SK-N-SH treated with all-trans-retinoic acid at 6 μM for 48 hours (cell line): ENCODE results near the gene CFAP251.

Experiments used
- ATAC-seq: fragments of 200-7000 bp; cut with Tn5 transposase; 3 replicates; pipeline ENCODE4 v1.9.1; 2020; ENCODE audit warnings: mild to moderate bottlenecking, moderate library complexity
- ARNTL ChIP-seq: fragments of 450-650 bp; formaldehyde crosslinking; IDR thresholded peaks from 2 replicates; pipeline ENCODE4 v1.5.0; 2020; ENCODE audit warnings: low read depth, mild to moderate bottlenecking, moderate library complexity, borderline replicate concordance
- BACH2 ChIP-seq: fragments of 250-450 bp; sonication (Bioruptor Pico); IDR thresholded peaks from 2 replicates; pipeline ENCODE4 v1.9.0; 2021; ENCODE audit warnings: mild to moderate bottlenecking, borderline replicate concordance
- CREB5 ChIP-seq: fragments of 250-450 bp; sonication (Bioruptor Pico); IDR thresholded peaks from 2 replicates; pipeline ENCODE4 v1.5.1; 2020; ENCODE audit warnings: low read depth, mild to moderate bottlenecking, moderate library complexity
- CSDC2 ChIP-seq: fragments of 250-450 bp; sonication (Bioruptor Pico); IDR thresholded peaks from 2 replicates; pipeline ENCODE4 v1.5.0; 2020; ENCODE audit warnings: mild to moderate bottlenecking, moderate library complexity
- CSRNP3 ChIP-seq: fragments of 250-450 bp; sonication (Bioruptor Pico); IDR thresholded peaks from 2 replicates; pipeline ENCODE4 v1.5.1; 2021; ENCODE audit warnings: mild to moderate bottlenecking, moderate library complexity
- ESRRG ChIP-seq: fragments of 250-450 bp; sonication (Bioruptor Pico); IDR thresholded peaks from 2 replicates; pipeline ENCODE4 v1.6.1; 2021; ENCODE audit warnings: mild to moderate bottlenecking
- GLIS3 ChIP-seq: fragments of 250-450 bp; sonication (Bioruptor Pico); IDR thresholded peaks from 2 replicates; pipeline ENCODE4 v1.5.0; 2020; ENCODE audit warnings: mild to moderate bottlenecking, moderate library complexity
- ISL1 ChIP-seq: fragments of 250-450 bp; sonication (Bioruptor Pico); IDR thresholded peaks from 2 replicates; pipeline ENCODE4 v2.1.2; 2022; ENCODE audit warnings: mild to moderate bottlenecking, moderate library complexity
- OSR1 ChIP-seq: fragments of 250-450 bp; sonication (Bioruptor Pico); IDR thresholded peaks from 2 replicates; pipeline ENCODE4 v1.8.0; 2022; ENCODE audit warnings: moderate library complexity, mild to moderate bottlenecking, inconsistent platforms
- PATZ1 ChIP-seq: fragments of 250-450 bp; sonication (Bioruptor Pico); IDR thresholded peaks from 2 replicates; pipeline ENCODE4 v1.8.0; 2020; ENCODE audit warnings: mild to moderate bottlenecking, moderate library complexity, borderline replicate concordance
- POU6F1 ChIP-seq: fragments of 250-450 bp; sonication (Bioruptor Pico); IDR thresholded peaks from 2 replicates; pipeline ENCODE4 v1.8.0; 2021; ENCODE audit warnings: low read depth, mild to moderate bottlenecking, moderate library complexity, borderline replicate concordance
- PPARA ChIP-seq: fragments of 250-450 bp; sonication (Bioruptor Pico); IDR thresholded peaks from 2 replicates; pipeline ENCODE4 v1.5.0; 2020; ENCODE audit warnings: mild to moderate bottlenecking, borderline replicate concordance
- RARB ChIP-seq: fragments of 250-450 bp; sonication (Bioruptor Pico); IDR thresholded peaks from 2 replicates; pipeline ENCODE4 v1.8.0; 2021; ENCODE audit warnings: mild to moderate bottlenecking, moderate library complexity
- TOX ChIP-seq: fragments of 250-450 bp; sonication (Bioruptor Pico); IDR thresholded peaks from 2 replicates; pipeline ENCODE4 v1.8.0; 2021; ENCODE audit warnings: mild to moderate bottlenecking, moderate library complexity, borderline replicate concordance
- TSHZ2 ChIP-seq: fragments of 250-450 bp; sonication (Bioruptor Pico); IDR thresholded peaks from 2 replicates; pipeline ENCODE4 v1.5.0; 2020; ENCODE audit warnings: mild to moderate bottlenecking, moderate library complexity
- ZC3H10 ChIP-seq: fragments of 250-450 bp; sonication (Bioruptor Pico); IDR thresholded peaks from 2 replicates; pipeline ENCODE4 v1.5.1; 2021; ENCODE audit warnings: mild to moderate bottlenecking, moderate library complexity
- ZFP30 ChIP-seq: fragments of 450-650 bp; formaldehyde crosslinking; IDR thresholded peaks from 2 replicates; pipeline ENCODE4 v1.5.0; 2022; ENCODE audit warnings: mild to moderate bottlenecking, moderate library complexity
- ZNF565 ChIP-seq: fragments of 450-650 bp; formaldehyde crosslinking; conservative IDR thresholded peaks from 2 replicates; pipeline ENCODE4 v1.5.0; 2020; ENCODE audit warnings: low read depth, mild to moderate bottlenecking, moderate library complexity
- ZNF70 ChIP-seq: fragments of 450-650 bp; formaldehyde crosslinking; IDR thresholded peaks from 2 replicates; pipeline ENCODE4 v1.5.0; 2020; ENCODE audit warnings: mild to moderate bottlenecking, moderate library complexity
- ZNF8 ChIP-seq: fragments of 450-650 bp; formaldehyde crosslinking; IDR thresholded peaks from 2 replicates; pipeline ENCODE4 v1.5.0; 2020; ENCODE audit warnings: mild to moderate bottlenecking, moderate library complexity

The CFAP251 gene

GRCh38 chr12:122043476-122043875, 125.1 kb downstream of the CFAP251 start:
- TF ChIP-seq ZNF8 (no peak), TSHZ2 (CRISPR knock-in tag) (no peak), CSDC2 (CRISPR knock-in tag) (no peak)
- no peak for ATAC-seq

GRCh38 chr12:122045262-122045661, 126.9 kb downstream of the CFAP251 start:
- TF ChIP-seq ZC3H10 = no peak
- TF ChIP-seq TSHZ2 (CRISPR knock-in tag) = no peak
- no peak for TF ChIP-seq ISL1 (CRISPR knock-in tag)
- TF ChIP-seq GLIS3 = no peak
- no peak for TF ChIP-seq ARNTL
- no peak for TF ChIP-seq ZNF565 (CRISPR knock-in tag)
- TF ChIP-seq BACH2 = no peak
- TF ChIP-seq CSDC2 (CRISPR knock-in tag) = no peak
- TF ChIP-seq TOX (CRISPR knock-in tag) = no peak
- TF ChIP-seq PATZ1 = no peak
- TF ChIP-seq ZNF8 = no peak
- TF ChIP-seq PPARA = no peak
- TF ChIP-seq POU6F1 (CRISPR knock-in tag) = no peak
- TF ChIP-seq CSRNP3 = no peak
- no peak for TF ChIP-seq ZFP30 (CRISPR knock-in tag)
- TF ChIP-seq RARB = no peak
- no peak for TF ChIP-seq ESRRG
- no peak for TF ChIP-seq ZNF70 (CRISPR knock-in tag)
- TF ChIP-seq CREB5 = no peak
- no peak for TF ChIP-seq OSR1 (CRISPR knock-in tag)
- no peak for ATAC-seq

GRCh38 chr12:122046145-122046544, 127.8 kb downstream of the CFAP251 start:
- TF ChIP-seq TSHZ2 (CRISPR knock-in tag) = no peak
- no peak for ATAC-seq
